WTC11 (cell line): ENCODE results near the gene UBAP1. TPM values are rescaled to one million over a fixed set of nuclear protein-coding genes. Genes with fewer than 3 reads are reported as not detected.

Experiments
- ATAC-seq: fragments of 200-7000 bp; cut with Tn5 transposase; 2 replicates; pipeline ENCODE4 v1.10.0; 2021; ENCODE audit warnings: mild to moderate bottlenecking, moderate library complexity
- CTCF ChIA-PET: fragments of 300-600 bp; sonication (Branson Sonifier 250); formaldehyde crosslinking; loops from one replicate; lab custom pipeline; 2021; ENCODE audit warnings: antibody characterized with exemption; lab: Charles Lee
- POLR2A ChIA-PET: fragments of 350-600 bp; sonication (Branson Sonifier 250); formaldehyde crosslinking; loops from one replicate; lab custom pipeline; 2021; ENCODE audit warnings: antibody characterized with exemption; lab: Charles Lee
- DNase-seq: peaks from one replicate; pipeline ENCODE4 v3.0.0; 2021; ENCODE audit warnings: low spot score
- H3K27ac Mint-ChIP-seq: 2 replicates; pipeline ENCODE4 v1.8.0; 2021; ENCODE audit warnings: mixed read lengths
- H3K27me3 Mint-ChIP-seq: 2 replicates; pipeline ENCODE4 v1.8.0; 2021; ENCODE audit warnings: low read depth, mild to moderate bottlenecking, moderate library complexity, mixed read lengths
- H3K36me3 Mint-ChIP-seq: 2 replicates; pipeline ENCODE4 v1.8.0; 2021; ENCODE audit warnings: mixed read lengths
- H3K4me1 Mint-ChIP-seq: 2 replicates; pipeline ENCODE4 v1.8.0; 2022; ENCODE audit warnings: mixed read lengths
- H3K4me3 Mint-ChIP-seq: 2 replicates; pipeline ENCODE4 v1.8.0; 2021; ENCODE audit warnings: mild to moderate bottlenecking, moderate library complexity, mixed read lengths
- H3K9me3 Mint-ChIP-seq: 2 replicates; pipeline ENCODE4 v1.8.0; 2021; ENCODE audit warnings: mixed read lengths
- CBFB ChIP-seq: sonication (generic); formaldehyde crosslinking; IDR thresholded peaks from 2 replicates; pipeline ENCODE4 v1.8.1; 2022; ENCODE audit warnings: mild to moderate bottlenecking, low read depth, missing genetic modification reagents
- CTCF ChIP-seq: fragments of 200-600 bp; IDR thresholded peaks from 2 replicates; pipeline ENCODE4 v1.8.0; 2022; ENCODE audit warnings: antibody characterized with exemption
- ETV6 ChIP-seq: sonication (generic); formaldehyde crosslinking; IDR thresholded peaks from 2 replicates; pipeline ENCODE4 v1.8.1; 2022; ENCODE audit warnings: mild to moderate bottlenecking, missing genetic modification reagents
- FOXP1 ChIP-seq: sonication (generic); formaldehyde crosslinking; IDR thresholded peaks from 2 replicates; pipeline ENCODE4 v1.8.0; 2022; ENCODE audit warnings: missing genetic modification reagents, mild to moderate bottlenecking, moderate library complexity, borderline replicate concordance
- GTF2I ChIP-seq: fragments of 250-450 bp; sonication (Bioruptor Pico); conservative IDR thresholded peaks from 2 replicates; pipeline ENCODE4 v1.4.0; 2021; ENCODE audit warnings: mild to moderate bottlenecking
- JUN ChIP-seq: sonication (generic); formaldehyde crosslinking; IDR thresholded peaks from 2 replicates; pipeline ENCODE4 v1.8.0; 2023; ENCODE audit warnings: mild to moderate bottlenecking, missing genetic modification reagents
- NR1H2 ChIP-seq: sonication (generic); formaldehyde crosslinking; IDR thresholded peaks from 2 replicates; pipeline ENCODE4 v1.9.0; 2021; ENCODE audit warnings: mild to moderate bottlenecking, moderate library complexity, missing genetic modification reagents
- NR3C1 ChIP-seq: sonication (generic); formaldehyde crosslinking; conservative IDR thresholded peaks from 2 replicates; pipeline ENCODE4 v1.8.1; 2023; ENCODE audit warnings: low read depth, mild to moderate bottlenecking, missing genetic modification reagents
- SMAD4 ChIP-seq: sonication (generic); formaldehyde crosslinking; IDR thresholded peaks from 2 replicates; pipeline ENCODE4 v1.8.0; 2022; ENCODE audit warnings: mild to moderate bottlenecking, missing genetic modification reagents
- SOX15 ChIP-seq: fragments of 250-450 bp; sonication (Bioruptor Pico); IDR thresholded peaks from 2 replicates; pipeline ENCODE4 v1.9.0; 2021; ENCODE audit warnings: mild to moderate bottlenecking
- ZBTB21 ChIP-seq: sonication (generic); formaldehyde crosslinking; IDR thresholded peaks from 2 replicates; pipeline ENCODE4 v1.8.1; 2023; ENCODE audit warnings: mild to moderate bottlenecking, missing genetic modification reagents, borderline replicate concordance
- ZNF423 ChIP-seq: fragments of 250-450 bp; sonication (Bioruptor Pico); IDR thresholded peaks from 2 replicates; pipeline ENCODE4 v2.1.2; 2022; ENCODE audit warnings: mild to moderate bottlenecking, moderate library complexity
- ZNF425 ChIP-seq: fragments of 250-450 bp; sonication (Bioruptor Pico); conservative IDR thresholded peaks from 2 replicates; pipeline ENCODE4 v1.9.0; 2021; ENCODE audit warnings: mild to moderate bottlenecking
- total RNA-seq: library from RNA; stranded (reverse); gene quantifications from 3 replicates; pipeline ENCODE4 v1.2.3, GENCODE V29; 2021
- TF ChIP-seq, protein P1 (sequence below): fragments of 250-450 bp; sonication (Bioruptor Pico); IDR thresholded peaks from 2 replicates; pipeline ENCODE4 v1.9.0; 2021; ENCODE audit warnings: moderate library complexity, mild to moderate bottlenecking, inconsistent platforms, borderline replicate concordance
- TF ChIP-seq, protein P2 (sequence below): fragments of 250-450 bp; sonication (Bioruptor Pico); IDR thresholded peaks from 2 replicates; pipeline ENCODE4 v1.9.0; 2021; ENCODE audit warnings: mild to moderate bottlenecking

UBAP1 gene
- total RNA-seq, 1 experiment from 2014 or later: 23.9 TPM

- TF ChIP-seq GTF2I (CRISPR knock-in tag) (no peak), FOXP1 (CRISPR knock-in tag) (peak; percentile 31; the same call in 1 of the 2 replicates), ZNF423 (CRISPR knock-in tag) (no peak), ZBTB21 (CRISPR knock-in tag) (0 out of 2 replicates have a peak, but pooled peaks have one; percentile 20)
These were observed 19.2 kb downstream of the UBAP1 start (continued) for GRCh38 chr9:34197756-34198711.

- Mint-ChIP-seq H3K4me3 (no peak overlapping the region), H3K27me3 (no peaks in the 10 kb centered on the region), H3K27ac (0 out of 2 replicates have a peak overlapping the region, but pooled peaks have one; percentile 29), H3K36me3 (peaks cover 3% of the 10 kb centered on the region; the same call in 1 of the 2 replicates), H3K9me3 (no peaks in the 10 kb centered on the region), H3K4me1 (peaks cover 18% of the 10 kb centered on the region)
- CTCF ChIA-PET: interaction anchor here (1.2 to 1.3 kb wide), 2 partner anchors 9 to 53 kb away, joined by 3 read pairs; no protein-coding TSS in a partner anchor
- no peak for ATAC-seq
- POLR2A ChIA-PET: no interaction called here
- no peak for TF ChIP-seq SMAD4 (CRISPR knock-in tag)
- no peak for TF ChIP-seq ZNF425 (CRISPR knock-in tag)
- no peak for TF ChIP-seq JUN (CRISPR knock-in tag)
- TF ChIP-seq ETV6: no peak
- DNase-seq: no peak
These were observed 21.2 kb downstream of the UBAP1 start for GRCh38 chr9:34200092-34200491.

GRCh38 chr9:34203275-34203991 lies 24.6 kb downstream of the UBAP1 start:
- Mint-ChIP-seq H3K36me3 (peaks cover 3% of the 10 kb centered on the region; the same call in 1 of the 2 replicates), H3K27ac (peak overlapping the region; percentile 66; the same call in 1 of the 2 replicates), H3K4me1 (peaks cover 3% of the 10 kb centered on the region), H3K4me3 (no peak overlapping the region), H3K27me3 (no peaks in the 10 kb centered on the region), H3K9me3 (peaks cover 8% of the 10 kb centered on the region)
- CTCF ChIA-PET: no interaction called here
- TF ChIP-seq, protein P1, sequence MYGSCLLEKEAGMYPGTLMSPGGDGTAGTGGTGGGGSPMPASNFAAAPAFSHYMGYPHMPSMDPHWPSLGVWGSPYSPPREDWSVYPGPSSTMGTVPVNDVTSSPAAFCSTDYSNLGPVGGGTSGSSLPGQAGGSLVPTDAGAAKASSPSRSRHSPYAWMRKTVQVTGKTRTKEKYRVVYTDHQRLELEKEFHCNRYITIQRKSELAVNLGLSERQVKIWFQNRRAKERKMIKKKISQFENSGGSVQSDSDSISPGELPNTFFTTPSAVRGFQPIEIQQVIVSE (CRISPR knock-in tag): no peak
- TF ChIP-seq NR3C1: no peak
- no peak for TF ChIP-seq CBFB (CRISPR knock-in tag)
- TF ChIP-seq, protein P2, sequence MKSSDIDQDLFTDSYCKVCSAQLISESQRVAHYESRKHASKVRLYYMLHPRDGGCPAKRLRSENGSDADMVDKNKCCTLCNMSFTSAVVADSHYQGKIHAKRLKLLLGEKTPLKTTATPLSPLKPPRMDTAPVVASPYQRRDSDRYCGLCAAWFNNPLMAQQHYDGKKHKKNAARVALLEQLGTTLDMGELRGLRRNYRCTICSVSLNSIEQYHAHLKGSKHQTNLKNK (CRISPR knock-in tag): no peak
- no peak for TF ChIP-seq CTCF
- no peak for TF ChIP-seq SOX15 (CRISPR knock-in tag)
- TF ChIP-seq GTF2I (CRISPR knock-in tag): no peak
- TF ChIP-seq NR1H2 (CRISPR knock-in tag): no peak
- DNase-seq (no peak), ATAC-seq (no peak)
- POLR2A ChIA-PET: no interaction called here
